K562 (cell line): ENCODE results near the gene SLC9A1. TPM values are rescaled to one million over a fixed set of nuclear protein-coding genes. Genes with fewer than 3 reads are reported as not detected.
A peak's percentile ranks its signal among the peaks of the same experiment; 100 is the strongest.

Source experiments
- BMI1 ChIP-seq: fragments of 150-350 bp; IDR thresholded peaks from 2 replicates; pipeline ENCODE4 v1.6.1; 2014; ENCODE audit warnings: low read length
- CBX3 ChIP-seq, 2 experiments: IDR thresholded peaks; 1 replicate in 1 of 2; 2 replicates in 1 of 2; pipeline ENCODE4 v1.6.1; 2012; ENCODE audit warnings: inconsistent platforms in 2 of 2, low read length in 2 of 2, borderline replicate concordance in 1 of 2, control low read depth in 1 of 2
- HDGF ChIP-seq: fragments of 450-650 bp; IDR thresholded peaks from 2 replicates; pipeline ENCODE4 v1.6.1; 2016
- HOXB6 ChIP-seq: fragments of 250-450 bp; sonication (Bioruptor Pico); IDR thresholded peaks from 2 replicates; pipeline ENCODE4 v1.5.1; 2022; ENCODE audit warnings: mild to moderate bottlenecking, borderline replicate concordance
- HSF4 ChIP-seq: fragments of 250-450 bp; sonication (Bioruptor Pico); IDR thresholded peaks from 2 replicates; pipeline ENCODE4 v2.1.2; 2022; ENCODE audit warnings: mild to moderate bottlenecking, moderate library complexity, borderline replicate concordance
- LARP7 ChIP-seq: fragments of 450-650 bp; IDR thresholded peaks from 2 replicates; pipeline ENCODE4 v1.6.1; 2016
- NCOA6 ChIP-seq: fragments of 450-650 bp; IDR thresholded peaks from 2 replicates; pipeline ENCODE4 v1.6.1; 2017; ENCODE audit warnings: mild to moderate bottlenecking
- POLR2A ChIP-seq: fragments of 450-650 bp; conservative IDR thresholded peaks from 2 replicates; pipeline ENCODE4 v1.6.1; 2016
- RBM25 ChIP-seq: fragments of 200-400 bp; formaldehyde crosslinking; IDR thresholded peaks from 2 replicates; pipeline ENCODE4 v1.6.1; 2018; ENCODE audit warnings: low read length, low read depth, moderate library complexity; ENCODE audit not compliant: severe bottlenecking
- RCOR1 ChIP-seq, 2 experiments: IDR thresholded peaks; 2 replicates each; pipeline ENCODE4 v1.6.1; 2012; ENCODE audit warnings: low read depth in 2 of 2, low read length in 2 of 2, borderline replicate concordance in 1 of 2, improper control_type of control experiment in 1 of 2
- SIX5 ChIP-seq, 2 experiments: IDR thresholded peaks; 2 replicates each; pipeline ENCODE4 v1.6.1; 2011; ENCODE audit warnings: low read length in 2 of 2, borderline replicate concordance in 1 of 2, low read depth in 1 of 2, mild to moderate bottlenecking in 1 of 2, moderate library complexity in 1 of 2; ENCODE audit not compliant: insufficient read depth in 1 of 2
- TBP ChIP-seq: optimal IDR thresholded peaks from 2 replicates; pipeline ENCODE3; 2011; ENCODE audit warnings: low read depth, low read length, improper control_type of control experiment
- ZNF12 ChIP-seq: sonication (generic); formaldehyde crosslinking; IDR thresholded peaks from 2 replicates; pipeline ENCODE4 v1.4.0; 2020; ENCODE audit warnings: mild to moderate bottlenecking, missing genetic modification reagents
- ZNF436 ChIP-seq: fragments of 250-450, 450-650 bp; sonication (Bioruptor Pico); formaldehyde crosslinking; IDR thresholded peaks from 2 replicates; pipeline ENCODE4 v1.7.0; 2020; ENCODE audit warnings: mild to moderate bottlenecking
- ZNF589 ChIP-seq: fragments of 200-800 bp; sonication (Bioruptor generic); IDR thresholded peaks from 2 replicates; pipeline ENCODE4 v1.6.1; 2016; ENCODE audit warnings: low read depth, missing genetic modification characterization, missing compliant biosample characterization
- polyA plus RNA-seq, 8 experiments: library from polyadenylated mRNA; depleted of rRNA in 4 of 8; stranded (reverse) in 5 of 8; unstranded in 3 of 8; fragments of >200 nt; fragmentation: Nextera tagmentation in 2 of 8; fragmentation: Illumina TruSeq in 1 of 8; extraction: Ambion mirVana in 2 of 8; extraction: Trizol in 1 of 8; gene quantifications; 2 replicates each; pipeline versions ENCODE4 v1.2.1 to v1.2.3, GENCODE V29; 2011 to 2014; ENCODE audit warnings: inconsistent platforms in 1 of 8, missing spikeins in 1 of 8
- total RNA-seq, 7 experiments: library from RNA; depleted of rRNA in 6 of 7; stranded (reverse); fragments of >200 nt in 6 of 7; fragmentation: Illumina TruSeq in 2 of 7; extraction: Trizol in 2 of 7; gene quantifications; 2 replicates each; pipeline versions ENCODE4 v1.2.1 to v1.2.3, GENCODE V29; 2011 to 2021; ENCODE audit warnings: low replicate concordance in 1 of 7
- TF ChIP-seq, protein P1 (sequence below), 2 experiments: fragments of 150-350 bp in 1 of 2; IDR thresholded peaks; 2 replicates each; pipeline ENCODE4 v1.6.1; 2012 to 2016; ENCODE audit warnings: low read depth in 2 of 2, low read length in 2 of 2, mild to moderate bottlenecking in 1 of 2, moderate library complexity in 1 of 2
- TF ChIP-seq, protein P2 (sequence below), 3 experiments: fragments of 200-800 bp in 1 of 3; fragments of 250-450 bp in 1 of 3; fragments of 450-650 bp in 1 of 3; sonication (Bioruptor Pico) in 1 of 3; sonication (Bioruptor generic) in 1 of 3; formaldehyde crosslinking in 1 of 3; IDR thresholded peaks; 2 replicates each; pipeline versions ENCODE4 v1.6.1 to v1.8.0; 2016 to 2022; ENCODE audit warnings: mild to moderate bottlenecking in 2 of 3, missing genetic modification characterization in 2 of 3, missing compliant biosample characterization in 1 of 3, moderate library complexity in 1 of 3
- TF ChIP-seq, protein P3 (sequence below), 3 experiments: IDR thresholded peaks in 2 of 3; conservative IDR thresholded peaks in 1 of 3; 2 replicates each; pipeline ENCODE4 v1.5.1; 2011 to 2012; ENCODE audit warnings: low read length in 3 of 3, mild to moderate bottlenecking in 3 of 3, control low read depth in 2 of 3, improper control_type of control experiment in 1 of 3, inconsistent platforms in 1 of 3, low read depth in 1 of 3, mixed read lengths in 1 of 3, moderate library complexity in 1 of 3; ENCODE audit not compliant: insufficient read depth in 2 of 3

Gene SLC9A1
- total and polyA plus RNA-seq, 9 of the 15 experiments (the other 6 are each of a cell fraction or from before 2014, with no cell fraction given) = 0.59 to 14.4 (median 2.0) TPM

DNA sequence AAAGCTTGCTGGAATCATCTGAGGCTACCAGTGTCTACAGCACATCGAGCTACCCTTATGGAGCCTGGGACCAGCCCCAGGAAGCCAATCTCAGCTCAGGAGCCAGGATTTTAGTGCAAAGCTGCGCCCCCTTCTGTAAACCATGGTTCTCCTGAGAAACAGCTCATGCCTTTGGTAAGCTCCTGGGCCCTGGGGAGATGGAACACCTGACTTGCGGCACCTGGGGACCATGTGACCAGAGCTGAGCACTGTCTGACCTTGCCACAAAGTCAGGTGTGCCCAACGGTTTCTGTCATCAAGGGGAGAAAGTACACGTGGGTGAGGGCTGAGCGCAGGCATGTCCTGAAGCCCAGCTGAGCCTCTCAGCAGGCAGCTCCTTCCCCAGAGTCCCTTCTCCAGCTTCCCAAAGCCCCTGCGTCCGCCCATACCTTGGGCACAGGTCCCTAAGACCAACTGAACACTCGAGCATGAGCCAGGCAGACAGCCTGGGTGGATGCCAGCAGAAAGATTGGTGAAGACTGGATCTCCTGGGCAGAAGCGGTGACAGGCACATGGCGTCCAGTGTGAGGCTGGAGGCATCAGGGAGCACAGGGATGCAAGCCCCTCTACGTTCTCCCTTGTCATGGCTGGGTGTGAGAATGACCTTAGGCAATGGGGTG lies 84.4 kb downstream of the SLC9A1 start (continued):
- no peak for TF ChIP-seq NCOA6
- TF ChIP-seq RBM25 = no peak
- no peak for TF ChIP-seq POLR2A
- TF ChIP-seq, protein P1, sequence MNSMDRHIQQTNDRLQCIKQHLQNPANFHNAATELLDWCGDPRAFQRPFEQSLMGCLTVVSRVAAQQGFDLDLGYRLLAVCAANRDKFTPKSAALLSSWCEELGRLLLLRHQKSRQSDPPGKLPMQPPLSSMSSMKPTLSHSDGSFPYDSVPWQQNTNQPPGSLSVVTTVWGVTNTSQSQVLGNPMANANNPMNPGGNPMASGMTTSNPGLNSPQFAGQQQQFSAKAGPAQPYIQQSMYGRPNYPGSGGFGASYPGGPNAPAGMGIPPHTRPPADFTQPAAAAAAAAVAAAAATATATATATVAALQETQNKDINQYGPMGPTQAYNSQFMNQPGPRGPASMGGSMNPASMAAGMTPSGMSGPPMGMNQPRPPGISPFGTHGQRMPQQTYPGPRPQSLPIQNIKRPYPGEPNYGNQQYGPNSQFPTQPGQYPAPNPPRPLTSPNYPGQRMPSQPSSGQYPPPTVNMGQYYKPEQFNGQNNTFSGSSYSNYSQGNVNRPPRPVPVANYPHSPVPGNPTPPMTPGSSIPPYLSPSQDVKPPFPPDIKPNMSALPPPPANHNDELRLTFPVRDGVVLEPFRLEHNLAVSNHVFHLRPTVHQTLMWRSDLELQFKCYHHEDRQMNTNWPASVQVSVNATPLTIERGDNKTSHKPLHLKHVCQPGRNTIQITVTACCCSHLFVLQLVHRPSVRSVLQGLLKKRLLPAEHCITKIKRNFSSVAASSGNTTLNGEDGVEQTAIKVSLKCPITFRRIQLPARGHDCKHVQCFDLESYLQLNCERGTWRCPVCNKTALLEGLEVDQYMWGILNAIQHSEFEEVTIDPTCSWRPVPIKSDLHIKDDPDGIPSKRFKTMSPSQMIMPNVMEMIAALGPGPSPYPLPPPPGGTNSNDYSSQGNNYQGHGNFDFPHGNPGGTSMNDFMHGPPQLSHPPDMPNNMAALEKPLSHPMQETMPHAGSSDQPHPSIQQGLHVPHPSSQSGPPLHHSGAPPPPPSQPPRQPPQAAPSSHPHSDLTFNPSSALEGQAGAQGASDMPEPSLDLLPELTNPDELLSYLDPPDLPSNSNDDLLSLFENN (IDR thresholded peaks at IDR 0.05; ENCODE audit: low read depth in 2 of 2, low read length in 2 of 2) = no peak
- no peak for TF ChIP-seq TBP
- TF ChIP-seq LARP7 = no peak
- TF ChIP-seq RCOR1 (IDR thresholded peaks at IDR 0.05; ENCODE audit: borderline replicate concordance in 1 of 2, low read depth in 2 of 2, low read length in 2 of 2) = peak in 1 of 2 experiments; percentile 40; a peak in 1 of 4 replicates
- no peak for TF ChIP-seq ZNF12
- no peak for TF ChIP-seq CBX3 (IDR thresholded peaks at IDR 0.05; ENCODE audit: borderline replicate concordance in 1 of 2, low read length in 2 of 2)
- no peak for TF ChIP-seq ZNF589 (CRISPR knock-in tag)
- TF ChIP-seq HOXB6 (CRISPR knock-in tag) = no peak
- TF ChIP-seq, protein P2, sequence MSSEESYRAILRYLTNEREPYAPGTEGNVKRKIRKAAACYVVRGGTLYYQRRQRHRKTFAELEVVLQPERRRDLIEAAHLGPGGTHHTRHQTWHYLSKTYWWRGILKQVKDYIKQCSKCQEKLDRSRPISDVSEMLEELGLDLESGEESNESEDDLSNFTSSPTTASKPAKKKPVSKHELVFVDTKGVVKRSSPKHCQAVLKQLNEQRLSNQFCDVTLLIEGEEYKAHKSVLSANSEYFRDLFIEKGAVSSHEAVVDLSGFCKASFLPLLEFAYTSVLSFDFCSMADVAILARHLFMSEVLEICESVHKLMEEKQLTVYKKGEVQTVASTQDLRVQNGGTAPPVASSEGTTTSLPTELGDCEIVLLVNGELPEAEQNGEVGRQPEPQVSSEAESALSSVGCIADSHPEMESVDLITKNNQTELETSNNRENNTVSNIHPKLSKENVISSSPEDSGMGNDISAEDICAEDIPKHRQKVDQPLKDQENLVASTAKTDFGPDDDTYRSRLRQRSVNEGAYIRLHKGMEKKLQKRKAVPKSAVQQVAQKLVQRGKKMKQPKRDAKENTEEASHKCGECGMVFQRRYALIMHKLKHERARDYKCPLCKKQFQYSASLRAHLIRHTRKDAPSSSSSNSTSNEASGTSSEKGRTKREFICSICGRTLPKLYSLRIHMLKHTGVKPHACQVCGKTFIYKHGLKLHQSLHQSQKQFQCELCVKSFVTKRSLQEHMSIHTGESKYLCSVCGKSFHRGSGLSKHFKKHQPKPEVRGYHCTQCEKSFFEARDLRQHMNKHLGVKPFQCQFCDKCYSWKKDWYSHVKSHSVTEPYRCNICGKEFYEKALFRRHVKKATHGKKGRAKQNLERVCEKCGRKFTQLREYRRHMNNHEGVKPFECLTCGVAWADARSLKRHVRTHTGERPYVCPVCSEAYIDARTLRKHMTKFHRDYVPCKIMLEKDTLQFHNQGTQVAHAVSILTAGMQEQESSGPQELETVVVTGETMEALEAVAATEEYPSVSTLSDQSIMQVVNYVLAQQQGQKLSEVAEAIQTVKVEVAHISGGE (CRISPR knock-in tag; IDR thresholded peaks at IDR 0.05) = no peak
- no peak for TF ChIP-seq HSF4 (CRISPR knock-in tag)
- no peak for TF ChIP-seq HDGF
- TF ChIP-seq BMI1 = no peak
- no peak for TF ChIP-seq ZNF436 (CRISPR knock-in tag)
- TF ChIP-seq SIX5 (IDR thresholded peaks at IDR 0.05; ENCODE audit: borderline replicate concordance in 1 of 2, insufficient read depth in 1 of 2, low read depth in 1 of 2, low read length in 2 of 2) = no peak
- TF ChIP-seq, protein P3, sequence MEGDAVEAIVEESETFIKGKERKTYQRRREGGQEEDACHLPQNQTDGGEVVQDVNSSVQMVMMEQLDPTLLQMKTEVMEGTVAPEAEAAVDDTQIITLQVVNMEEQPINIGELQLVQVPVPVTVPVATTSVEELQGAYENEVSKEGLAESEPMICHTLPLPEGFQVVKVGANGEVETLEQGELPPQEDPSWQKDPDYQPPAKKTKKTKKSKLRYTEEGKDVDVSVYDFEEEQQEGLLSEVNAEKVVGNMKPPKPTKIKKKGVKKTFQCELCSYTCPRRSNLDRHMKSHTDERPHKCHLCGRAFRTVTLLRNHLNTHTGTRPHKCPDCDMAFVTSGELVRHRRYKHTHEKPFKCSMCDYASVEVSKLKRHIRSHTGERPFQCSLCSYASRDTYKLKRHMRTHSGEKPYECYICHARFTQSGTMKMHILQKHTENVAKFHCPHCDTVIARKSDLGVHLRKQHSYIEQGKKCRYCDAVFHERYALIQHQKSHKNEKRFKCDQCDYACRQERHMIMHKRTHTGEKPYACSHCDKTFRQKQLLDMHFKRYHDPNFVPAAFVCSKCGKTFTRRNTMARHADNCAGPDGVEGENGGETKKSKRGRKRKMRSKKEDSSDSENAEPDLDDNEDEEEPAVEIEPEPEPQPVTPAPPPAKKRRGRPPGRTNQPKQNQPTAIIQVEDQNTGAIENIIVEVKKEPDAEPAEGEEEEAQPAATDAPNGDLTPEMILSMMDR (IDR thresholded peaks at IDR 0.05 in 2 of 3, conservative IDR thresholded peaks at IDR 0.05 in 1 of 3; ENCODE audit: insufficient read depth in 2 of 3, low read depth in 1 of 3, low read length in 3 of 3) = peak; percentile 37 to 44 (median 44); a peak in 3 of 6 replicates
